DOHH2 (cell line): ENCODE results near the gene ZNF236.

Experiments
- H3F3A ChIP-seq: fragments of 200-600 bp; sonication (generic), shearing (Covaris generic); 2 replicates; pipeline ENCODE4 v1.6.0; 2016; ENCODE audit warnings: antibody characterized with exemption, mild to moderate bottlenecking; ENCODE audit not compliant: control insufficient read depth, insufficient read depth
- H3K27ac ChIP-seq: fragments of 200-600 bp; sonication (generic); 2 replicates; pipeline ENCODE4 v1.5.1; 2014; ENCODE audit warnings: low read depth, mild to moderate bottlenecking, low read length, moderate library complexity
- H3K27me3 ChIP-seq: fragments of 200-600 bp; sonication (generic); 2 replicates; pipeline ENCODE4 v1.6.1; 2014; ENCODE audit warnings: mild to moderate bottlenecking, low read length, mixed read lengths; ENCODE audit not compliant: control insufficient read depth
- H3K36me3 ChIP-seq: fragments of 200-600 bp; sonication (generic); 2 replicates; pipeline ENCODE4 v1.6.1; 2014; ENCODE audit warnings: mild to moderate bottlenecking, low read length, moderate library complexity, mixed read lengths; ENCODE audit not compliant: control insufficient read depth
- H3K4me1 ChIP-seq: fragments of 200-600 bp; sonication (generic); 2 replicates; pipeline ENCODE4 v1.6.1; 2014; ENCODE audit warnings: mild to moderate bottlenecking, low read length, mixed read lengths; ENCODE audit not compliant: control insufficient read depth
- H3K4me2 ChIP-seq: fragments of 200-600 bp; sonication (generic); 2 replicates; pipeline ENCODE4 v1.6.0; 2014; ENCODE audit warnings: mild to moderate bottlenecking, low read length, moderate library complexity
- H3K4me3 ChIP-seq: fragments of 200-600 bp; sonication (generic); 2 replicates; pipeline ENCODE4 v1.5.1; 2014; ENCODE audit warnings: mild to moderate bottlenecking, low read length, mixed read lengths
- H3K79me2 ChIP-seq: fragments of 200-600 bp; sonication (generic); 2 replicates; pipeline ENCODE4 v1.6.1; 2014; ENCODE audit warnings: mild to moderate bottlenecking, low read length, mixed read lengths; ENCODE audit not compliant: control insufficient read depth
- H3K9me2 ChIP-seq: fragments of 200-600 bp; sonication (generic); replicated peaks from 2 replicates; pipeline ENCODE4 v1.6.1; 2014; ENCODE audit warnings: mild to moderate bottlenecking, low read length, mixed read lengths; ENCODE audit not compliant: control insufficient read depth
- H3K9me3 ChIP-seq: fragments of 200-600 bp; sonication (generic); 2 replicates; pipeline ENCODE4 v1.6.1; 2014; ENCODE audit warnings: antibody characterized with exemption, low read length, mixed read lengths; ENCODE audit not compliant: control insufficient read depth, insufficient read depth
- H4K20me1 ChIP-seq: fragments of 200-600 bp; sonication (generic); 2 replicates; pipeline ENCODE4 v1.6.0; 2014; ENCODE audit warnings: low read depth, mild to moderate bottlenecking, antibody characterized with exemption, low read length, moderate library complexity; ENCODE audit not compliant: control insufficient read depth, insufficient read depth
- CTCF ChIP-seq: fragments of 200-600 bp; sonication (generic); IDR thresholded peaks from one replicate; pipeline ENCODE4 v1.5.1; 2014; ENCODE audit warnings: antibody characterized with exemption, mild to moderate bottlenecking, low read depth, low read length; ENCODE audit not compliant: poor library complexity, severe bottlenecking
- EZH2phosphoT487 ChIP-seq: fragments of 200-600 bp; sonication (generic); IDR thresholded peaks from 2 replicates; pipeline ENCODE4 v1.6.1; 2017; ENCODE audit warnings: borderline replicate concordance, mild to moderate bottlenecking, antibody characterized with exemption, low read length, moderate library complexity, mixed read lengths

Gene ZNF236

DNA sequence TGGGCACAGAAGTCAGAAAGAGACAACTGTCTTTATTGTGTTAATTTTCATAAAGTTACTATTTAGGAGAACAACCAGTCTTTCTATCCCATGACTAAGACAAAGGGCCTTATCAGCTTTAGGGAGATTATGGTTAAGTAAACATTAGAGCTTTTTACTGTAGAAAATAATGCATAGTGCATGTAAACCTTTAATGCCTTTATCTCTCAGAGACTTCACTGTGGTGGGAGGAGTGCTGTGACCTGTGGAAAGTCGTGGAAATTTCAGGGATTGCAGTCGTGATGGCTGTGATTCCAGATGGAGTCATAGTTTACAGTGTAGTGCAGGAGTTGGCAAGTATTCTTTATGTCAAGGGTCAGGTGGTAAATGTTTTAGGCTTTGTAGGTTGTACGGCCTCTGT is 15.8 kb downstream of the ZNF236 start:
- no peaks in the 10 kb centered on the region for H3K9me3 ChIP-seq
- H3K27me3 ChIP-seq: no peaks in the 10 kb centered on the region
- no peaks in the 10 kb centered on the region for H3K36me3 ChIP-seq
- H3K4me1 ChIP-seq: no peaks in the 10 kb centered on the region
- H3K27ac ChIP-seq: no peak overlapping the region
- no peak overlapping the region for H3K4me2 ChIP-seq
- no peaks in the 10 kb centered on the region for H3F3A ChIP-seq
- H3K4me3 ChIP-seq: no peak overlapping the region
- TF ChIP-seq CTCF: no peak
- no peak for TF ChIP-seq EZH2phosphoT487
- peaks cover 91% of the 10 kb centered on the region for H3K79me2 ChIP-seq
- H3K9me2 ChIP-seq: no peaks in the 10 kb centered on the region
- peaks cover 9% of the 10 kb centered on the region for H4K20me1 ChIP-seq

DNA sequence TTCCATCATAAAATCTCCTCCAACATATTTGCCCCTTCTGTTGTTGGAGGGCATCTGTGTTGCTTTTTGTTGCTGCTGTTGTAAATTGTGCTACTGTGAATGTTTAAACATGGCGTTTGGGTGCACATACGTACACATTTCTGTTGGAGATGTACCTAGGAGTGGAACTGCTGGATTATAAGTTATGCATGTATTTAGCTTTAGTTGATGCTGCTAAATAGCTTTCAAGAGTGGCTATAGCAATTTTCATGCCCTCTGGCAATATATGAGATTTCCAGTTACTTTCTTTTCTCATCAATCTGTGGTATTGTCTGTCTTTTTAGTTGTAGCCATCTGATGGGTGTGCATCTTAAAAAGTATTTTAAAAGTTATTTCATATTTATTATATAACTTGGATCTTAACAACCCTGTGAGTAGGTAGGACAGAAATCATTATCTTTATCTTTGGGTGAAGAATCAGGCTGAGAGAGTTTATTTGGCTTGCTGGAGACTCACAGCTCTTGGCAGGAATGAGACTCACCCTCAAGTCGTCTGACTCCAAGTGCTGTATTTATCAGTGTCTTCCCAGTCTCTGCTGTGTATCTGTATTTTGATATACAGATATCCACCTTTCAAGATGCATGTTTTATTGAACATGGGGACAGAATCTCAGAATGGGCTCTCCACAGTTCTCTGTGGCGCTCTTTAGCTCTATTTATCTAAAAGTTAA is 16.9 kb downstream of the ZNF236 start:
- H3K27me3 ChIP-seq: no peaks in the 10 kb centered on the region
- H4K20me1 ChIP-seq: peaks cover 9% of the 10 kb centered on the region
- H3K4me3 ChIP-seq: no peak overlapping the region
- H3K27ac ChIP-seq: no peak overlapping the region
- H3K9me2 ChIP-seq: no peaks in the 10 kb centered on the region
- H3K79me2 ChIP-seq: peaks cover 86% of the 10 kb centered on the region
- H3K4me2 ChIP-seq: no peak overlapping the region
- H3K4me1 ChIP-seq: no peaks in the 10 kb centered on the region
- H3K36me3 ChIP-seq: no peaks in the 10 kb centered on the region
- TF ChIP-seq EZH2phosphoT487 (no peak), CTCF (no peak)
- no peaks in the 10 kb centered on the region for H3K9me3 ChIP-seq
- H3F3A ChIP-seq: no peaks in the 10 kb centered on the region

DNA sequence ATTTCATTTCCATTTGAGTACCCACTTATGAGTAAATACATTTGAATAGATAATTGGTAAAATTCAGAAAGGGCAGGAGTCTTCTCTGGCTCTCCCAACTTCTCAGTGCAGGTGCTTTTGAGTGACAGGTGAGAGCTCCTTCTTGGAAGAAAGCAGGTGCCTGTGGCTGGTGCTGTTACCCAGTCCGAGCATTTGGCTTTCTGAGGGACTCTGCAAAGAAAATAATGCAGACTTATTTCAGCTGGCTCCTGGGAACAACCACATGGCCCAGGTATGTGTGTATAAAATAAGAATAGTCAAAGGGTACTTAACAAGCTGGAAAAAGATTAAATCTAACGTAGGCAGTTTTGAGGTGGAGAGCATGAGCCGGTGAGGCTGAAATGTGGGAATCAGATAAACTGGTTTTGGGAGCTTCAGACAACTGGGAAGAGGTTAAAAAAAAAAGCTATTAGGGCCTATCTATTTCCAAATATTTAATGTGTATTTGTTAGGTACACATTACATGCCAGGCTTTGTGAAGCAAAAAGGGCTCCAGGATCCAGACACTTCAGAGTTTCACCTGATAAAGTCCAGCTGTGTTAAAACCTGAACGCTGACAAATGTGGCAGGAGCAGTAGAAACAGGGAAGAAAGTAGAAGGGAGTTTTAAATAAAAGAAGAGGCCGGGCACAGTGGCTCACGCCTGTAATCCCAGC is 20.6 kb downstream of the ZNF236 start:
- no peaks in the 10 kb centered on the region for H3F3A ChIP-seq
- no peaks in the 10 kb centered on the region for H3K9me2 ChIP-seq
- H3K27me3 ChIP-seq: no peaks in the 10 kb centered on the region
- no peaks in the 10 kb centered on the region for H3K36me3 ChIP-seq
- no peak overlapping the region for H3K4me2 ChIP-seq
- no peaks in the 10 kb centered on the region for H3K4me1 ChIP-seq
- H4K20me1 ChIP-seq: peaks cover 7% of the 10 kb centered on the region
- H3K27ac ChIP-seq: no peak overlapping the region
- H3K4me3 ChIP-seq: no peak overlapping the region
- TF ChIP-seq CTCF (no peak), EZH2phosphoT487 (no peak)
- H3K9me3 ChIP-seq: no peaks in the 10 kb centered on the region
- peaks cover 83% of the 10 kb centered on the region for H3K79me2 ChIP-seq
